ENCODE results near the gene ADSS1. TPM values are rescaled to one million over a fixed set of nuclear protein-coding genes. Genes with fewer than 3 reads are reported as not detected.

The ADSS1 gene
- total RNA-seq, 1 experiment from 2014 or later = 0.52 TPM

DNA sequence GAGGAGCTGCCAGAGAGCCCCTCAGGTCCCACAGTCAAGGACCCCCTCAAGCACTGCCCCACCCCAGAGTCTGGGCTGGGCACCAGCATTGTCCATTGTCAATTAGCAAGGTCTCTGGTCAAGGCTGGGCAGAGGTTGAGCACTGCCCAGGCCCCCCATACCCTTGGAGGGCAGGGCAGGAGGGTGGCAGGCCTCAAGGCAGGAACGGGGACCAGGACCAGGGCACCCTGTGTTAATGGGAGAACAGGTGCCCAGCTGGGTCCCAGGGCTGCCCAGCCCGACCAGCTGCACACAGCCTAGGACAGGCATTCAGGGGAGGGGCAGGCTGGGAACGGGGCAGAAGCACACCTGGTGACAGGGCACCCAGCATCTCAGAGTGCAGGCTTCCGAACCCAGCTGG lies 47.3 kb downstream of the ADSS1 start:
- H3K9me3 ChIP-seq (ENCODE audit: low read depth, low read length, poor library complexity, severe bottlenecking) = no peaks in the 10 kb centered on the region
- H3K27me3 ChIP-seq (replicated peaks; ENCODE audit: insufficient read depth, low read depth, low read length, poor library complexity) = no peaks in the 10 kb centered on the region
- peaks cover 53% of the 10 kb centered on the region for H3K36me3 ChIP-seq (ENCODE audit: insufficient read depth, low read length, poor library complexity, severe bottlenecking)
- H3K4me1 ChIP-seq (ENCODE audit: insufficient read depth, low read length, poor library complexity, severe bottlenecking) = peaks cover 5% of the 10 kb centered on the region
- H3K27ac ChIP-seq (ENCODE audit: low read depth, low read length, poor library complexity, severe bottlenecking) = no peak overlapping the region
- POLR2A ChIA-PET (ENCODE audit: low non-redundant PET) = no interaction called here
- intact Hi-C loops (cut with micrococcal nuclease; ENCODE audit: unreplicated experiment) = no loop called here
- no peak for DNase-seq (ENCODE audit: low spot score)
- no TSS peak for BruUV-seq (replicated peaks)
- H3K4me3 ChIP-seq (ENCODE audit: low read depth, low read length, poor library complexity, severe bottlenecking) = no peak overlapping the region
- CTCF ChIA-PET = interaction anchor here (1.2 kb wide), 1 partner anchor 19 kb away, joined by 5 read pairs; the partner anchor contains the start of gene SIVA1
- no peak for TF ChIP-seq EZH2 (IDR thresholded peaks at IDR 0.05; ENCODE audit: borderline replicate concordance, low read depth, low read length, poor library complexity, severe bottlenecking)
- TF ChIP-seq, protein P1, sequence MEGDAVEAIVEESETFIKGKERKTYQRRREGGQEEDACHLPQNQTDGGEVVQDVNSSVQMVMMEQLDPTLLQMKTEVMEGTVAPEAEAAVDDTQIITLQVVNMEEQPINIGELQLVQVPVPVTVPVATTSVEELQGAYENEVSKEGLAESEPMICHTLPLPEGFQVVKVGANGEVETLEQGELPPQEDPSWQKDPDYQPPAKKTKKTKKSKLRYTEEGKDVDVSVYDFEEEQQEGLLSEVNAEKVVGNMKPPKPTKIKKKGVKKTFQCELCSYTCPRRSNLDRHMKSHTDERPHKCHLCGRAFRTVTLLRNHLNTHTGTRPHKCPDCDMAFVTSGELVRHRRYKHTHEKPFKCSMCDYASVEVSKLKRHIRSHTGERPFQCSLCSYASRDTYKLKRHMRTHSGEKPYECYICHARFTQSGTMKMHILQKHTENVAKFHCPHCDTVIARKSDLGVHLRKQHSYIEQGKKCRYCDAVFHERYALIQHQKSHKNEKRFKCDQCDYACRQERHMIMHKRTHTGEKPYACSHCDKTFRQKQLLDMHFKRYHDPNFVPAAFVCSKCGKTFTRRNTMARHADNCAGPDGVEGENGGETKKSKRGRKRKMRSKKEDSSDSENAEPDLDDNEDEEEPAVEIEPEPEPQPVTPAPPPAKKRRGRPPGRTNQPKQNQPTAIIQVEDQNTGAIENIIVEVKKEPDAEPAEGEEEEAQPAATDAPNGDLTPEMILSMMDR (conservative IDR thresholded peaks at IDR 0.05; ENCODE audit: low read depth, low read length) = no peak

DNA sequence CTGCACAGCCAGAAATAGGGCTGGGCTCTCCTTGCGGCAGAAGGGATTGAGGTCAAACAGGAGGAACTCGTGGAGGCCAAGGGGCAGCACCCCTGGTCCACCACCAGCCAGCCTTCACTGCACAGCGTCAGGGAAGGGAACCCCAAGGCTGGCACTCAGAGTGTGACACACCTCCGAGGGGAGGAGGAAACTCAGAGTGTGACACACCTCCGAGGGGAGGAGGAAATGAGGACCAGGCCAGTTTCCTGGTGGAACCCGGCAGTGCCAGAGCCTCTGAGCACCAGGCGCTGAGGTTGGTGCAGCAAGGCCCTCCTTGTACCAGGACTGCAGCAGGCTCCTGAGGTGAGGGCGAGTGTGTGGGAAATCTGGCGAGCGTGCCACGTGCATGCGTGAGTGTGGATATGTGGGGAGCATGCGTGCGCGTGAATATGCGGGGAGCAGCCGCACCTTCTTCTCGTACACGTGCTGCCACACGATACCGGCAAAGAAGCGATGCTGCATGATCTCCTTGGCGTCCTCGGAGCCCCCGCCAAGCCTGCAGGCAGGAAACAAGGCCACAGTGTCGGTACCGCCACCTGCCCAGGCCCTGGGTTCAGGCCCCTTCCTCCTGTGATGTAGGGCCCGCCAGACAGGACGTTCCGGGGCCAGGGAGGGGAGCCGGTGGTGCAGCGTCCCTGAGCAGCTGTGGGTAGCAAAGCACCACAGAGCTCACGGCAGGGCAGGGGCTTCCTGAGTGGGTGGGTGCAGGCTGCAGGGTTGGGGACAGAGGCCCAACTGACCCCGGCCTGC lies 48.1 kb downstream of the ADSS1 start:
- H3K36me3 ChIP-seq (ENCODE audit: insufficient read depth, low read length, poor library complexity, severe bottlenecking) = peaks cover 57% of the 10 kb centered on the region
- no peaks in the 10 kb centered on the region for H3K27me3 ChIP-seq (replicated peaks; ENCODE audit: insufficient read depth, low read depth, low read length, poor library complexity)
- TF ChIP-seq, protein P1 (conservative IDR thresholded peaks at IDR 0.05; ENCODE audit: low read depth, low read length) = no peak
- TF ChIP-seq EZH2 (IDR thresholded peaks at IDR 0.05; ENCODE audit: borderline replicate concordance, low read depth, low read length, poor library complexity, severe bottlenecking) = no peak
- H3K4me1 ChIP-seq (ENCODE audit: insufficient read depth, low read length, poor library complexity, severe bottlenecking) = peaks cover 5% of the 10 kb centered on the region
- POLR2A ChIA-PET (ENCODE audit: low non-redundant PET) = no interaction called here
- CTCF ChIA-PET = no interaction called here
- no peak overlapping the region for H3K4me3 ChIP-seq (ENCODE audit: low read depth, low read length, poor library complexity, severe bottlenecking)
- no peak for DNase-seq (ENCODE audit: low spot score)
- intact Hi-C loops (cut with micrococcal nuclease; ENCODE audit: unreplicated experiment) = no loop called here
- H3K9me3 ChIP-seq (ENCODE audit: low read depth, low read length, poor library complexity, severe bottlenecking) = no peaks in the 10 kb centered on the region
- no peak overlapping the region for H3K27ac ChIP-seq (ENCODE audit: low read depth, low read length, poor library complexity, severe bottlenecking)
- BruUV-seq (replicated peaks) = no TSS peak

DNA sequence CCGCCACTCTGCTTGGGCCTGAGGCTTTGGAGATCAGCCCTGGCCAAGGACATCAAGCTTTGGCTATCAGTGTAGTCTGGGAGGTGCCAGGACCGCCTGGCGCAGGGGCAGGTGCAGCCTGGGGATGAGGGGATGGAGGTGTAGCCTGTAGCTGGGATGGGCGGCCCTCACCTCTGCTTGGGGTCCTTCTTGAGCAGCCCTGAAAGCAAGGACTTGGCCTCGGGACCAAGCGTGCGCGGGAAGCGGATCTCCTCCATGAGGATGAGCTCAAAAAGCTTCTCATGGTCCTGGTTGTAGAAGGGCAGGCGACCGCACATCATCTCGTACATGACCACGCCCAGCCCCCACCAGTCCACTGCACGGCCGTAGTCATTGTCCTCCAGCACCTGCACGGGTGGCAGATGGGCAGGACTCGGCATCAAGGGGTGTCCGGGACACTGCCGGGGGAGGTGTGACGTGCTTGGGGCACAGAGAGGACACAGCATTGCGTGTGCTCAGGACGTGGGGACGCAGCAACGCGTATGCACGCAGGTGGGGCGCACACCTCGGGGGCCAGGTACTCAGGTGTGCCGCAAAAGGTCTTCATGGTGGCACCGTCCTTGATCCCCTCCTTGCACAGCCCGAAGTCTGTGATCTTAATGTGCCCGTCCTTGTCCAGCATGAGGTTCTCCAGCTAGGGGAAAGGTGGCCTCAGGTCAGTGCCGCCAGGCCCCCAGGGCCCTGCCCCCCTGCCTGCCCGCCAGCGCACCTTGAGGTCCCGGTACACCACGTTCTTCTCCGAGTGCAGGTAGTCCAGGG lies 48.9 kb downstream of the ADSS1 start:
- no TSS peak for BruUV-seq (replicated peaks)
- ChIA-PET CTCF (no interaction called here), POLR2A (ENCODE audit: low non-redundant PET) (no interaction called here)
- intact Hi-C loops (cut with micrococcal nuclease; ENCODE audit: unreplicated experiment) = no loop called here
- Histone ChIP-seq H3K27ac (ENCODE audit: low read depth, low read length, poor library complexity, severe bottlenecking) (no peak overlapping the region), H3K27me3 (replicated peaks; ENCODE audit: insufficient read depth, low read depth, low read length, poor library complexity) (no peaks in the 10 kb centered on the region), H3K4me1 (ENCODE audit: insufficient read depth, low read length, poor library complexity, severe bottlenecking) (peaks cover 5% of the 10 kb centered on the region), H3K9me3 (ENCODE audit: low read depth, low read length, poor library complexity, severe bottlenecking) (no peaks in the 10 kb centered on the region), H3K4me3 (ENCODE audit: low read depth, low read length, poor library complexity, severe bottlenecking) (no peak overlapping the region), H3K36me3 (ENCODE audit: insufficient read depth, low read length, poor library complexity, severe bottlenecking) (peaks cover 57% of the 10 kb centered on the region)
- DNase-seq (ENCODE audit: low spot score) = no peak
- TF ChIP-seq EZH2 (IDR thresholded peaks at IDR 0.05; ENCODE audit: borderline replicate concordance, low read depth, low read length, poor library complexity, severe bottlenecking) = no peak
- TF ChIP-seq, protein P1 (conservative IDR thresholded peaks at IDR 0.05; ENCODE audit: low read depth, low read length) = no peak
